Measurements from ENCODE around the gene THEM4.
"Not testable (repeated sequence)": the region's sequence is repeated elsewhere in the genome, so short reads cannot be mapped to it uniquely, and the experiment has no call there.

Gene THEM4

DNA sequence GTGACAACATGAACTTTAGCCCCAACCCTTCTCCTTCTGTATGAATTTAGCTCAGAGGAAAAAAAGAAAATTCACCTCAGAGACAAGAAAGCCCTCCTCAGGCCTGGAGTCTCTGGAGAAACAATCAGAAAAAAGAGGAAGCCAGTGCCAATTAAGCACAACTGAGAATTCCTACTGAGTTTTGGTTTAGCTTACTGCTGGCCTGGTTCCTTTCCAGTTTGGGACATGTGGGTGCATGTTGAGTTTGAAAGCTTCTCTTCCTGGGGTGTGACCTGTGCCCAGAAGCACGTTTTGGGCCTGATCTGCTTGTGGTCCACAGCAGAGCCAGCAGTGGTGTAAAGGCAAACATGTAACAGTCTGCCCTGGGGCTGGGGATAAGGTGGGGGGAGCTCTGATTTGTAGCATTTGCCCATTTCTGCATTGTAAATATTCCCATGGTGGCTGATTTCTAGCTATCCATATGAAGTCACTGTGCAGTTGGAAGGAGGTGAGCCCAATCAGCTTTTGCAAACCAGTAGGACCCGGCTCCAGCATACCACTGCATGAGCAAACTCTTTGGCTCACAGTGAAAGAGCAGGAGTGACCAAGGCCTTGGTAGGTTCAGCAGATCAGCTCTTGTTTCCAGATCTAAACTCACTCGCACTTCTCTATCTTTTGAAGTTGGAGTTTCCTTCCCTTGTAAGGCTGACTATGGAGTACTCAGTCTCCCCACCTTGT, 51.1 kb downstream of the THEM4 start:
- no peak for FAIRE-seq

DNA sequence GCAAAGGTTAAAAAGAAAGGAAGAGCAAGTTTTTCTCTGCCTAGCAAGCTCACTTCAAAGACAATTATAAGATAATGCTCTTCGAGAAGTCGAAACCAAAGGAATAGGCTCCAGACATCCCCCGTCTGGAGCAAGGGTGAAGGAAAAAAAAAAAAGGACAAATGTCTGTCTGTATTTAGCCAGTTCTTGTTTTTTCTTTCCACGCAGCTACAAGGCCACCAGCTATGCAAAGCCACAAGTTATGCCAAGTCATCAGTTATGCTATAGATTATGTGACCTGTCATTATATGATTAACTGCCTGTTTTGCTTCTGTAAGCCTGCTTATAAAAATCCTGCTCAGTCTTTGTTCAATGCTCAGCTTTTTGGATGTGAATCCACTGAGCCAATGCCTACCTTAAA, 53.4 kb downstream of the THEM4 start:
- no peak for FAIRE-seq

DNA sequence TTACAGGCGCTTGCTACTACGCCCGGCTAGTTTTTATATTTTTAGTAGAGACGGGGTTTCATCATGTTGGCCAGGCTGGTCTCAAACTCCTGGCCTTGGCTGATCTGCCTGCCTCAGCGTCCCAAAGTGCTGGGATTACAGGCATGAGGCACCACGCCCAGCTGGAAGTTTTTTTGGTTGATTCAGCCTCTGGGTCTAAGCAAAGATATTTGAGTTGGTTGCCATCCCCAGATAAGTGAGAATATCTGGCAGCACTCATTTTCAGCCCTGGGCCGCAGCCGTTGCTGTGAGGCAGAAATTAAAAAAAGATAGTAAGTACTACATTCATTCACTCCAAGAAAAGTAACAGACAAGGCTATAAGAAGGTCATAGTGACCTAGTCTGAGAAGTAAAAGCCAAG, 53.8 kb downstream of the THEM4 start:
- not testable (repeated sequence) for FAIRE-seq

GRCh38 chr1:151854658-151855057, 54.7 kb downstream of the THEM4 start:
- FAIRE-seq: no peak

- FAIRE-seq: no peak
Measured at GRCh38 chr1:151853411-151853943, 55.8 kb downstream of the THEM4 start, which contains the start of gene THEM5. Gene THEM5, minus strand, starts transcription at chr1:151853712. Its CDS starts 147 bp downstream, at chr1:151853565.

GRCh38 chr1:151852733-151853132, 56.6 kb downstream of the THEM4 start:
- FAIRE-seq: no peak

- no peak for FAIRE-seq
Measured at GRCh38 chr1:151851886-151852285, 57.4 kb downstream of the THEM4 start.

- FAIRE-seq: no peak
Measured at GRCh38 chr1:151849871-151850270, 59.4 kb downstream of the THEM4 start.

- FAIRE-seq: no peak
Measured at GRCh38 chr1:151849126-151849525, 60.2 kb downstream of the THEM4 start.

DNA sequence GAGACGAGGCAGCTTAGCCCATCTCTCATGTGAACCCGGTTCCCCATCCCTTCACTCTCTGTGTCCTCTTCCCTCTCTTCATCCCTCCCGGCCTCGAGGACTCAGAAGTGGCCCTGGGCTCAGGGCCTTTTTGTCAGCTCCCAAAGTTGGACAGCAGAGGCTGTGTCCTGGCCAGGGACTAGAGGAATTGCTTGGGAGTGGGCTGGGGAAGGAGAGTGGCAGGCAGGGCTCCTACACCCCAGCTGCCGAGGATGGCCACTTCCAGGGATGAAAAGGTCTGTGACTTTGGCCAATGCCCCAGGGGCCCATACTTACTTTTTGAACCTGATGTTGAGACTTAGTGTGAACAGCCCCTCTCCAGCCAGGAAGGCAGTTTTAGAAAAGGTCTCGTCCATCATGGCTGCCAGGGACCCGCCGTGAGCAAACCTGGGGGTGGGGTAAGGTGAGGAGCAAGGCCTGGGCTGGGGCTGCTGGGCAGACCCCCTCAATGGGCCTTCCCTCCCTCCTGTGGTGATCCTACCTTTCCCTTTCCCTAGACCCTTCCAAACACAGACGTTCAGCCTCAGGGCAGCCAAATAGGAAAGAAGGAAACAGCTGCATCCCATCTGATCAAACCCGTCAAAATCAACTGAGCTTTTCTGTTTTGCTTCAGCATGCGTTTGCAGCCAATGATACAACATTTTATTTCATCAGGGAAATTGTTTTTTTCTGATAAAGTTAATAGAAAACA, 61.3 kb downstream of the THEM4 start:
- FAIRE-seq: no peak

DNA sequence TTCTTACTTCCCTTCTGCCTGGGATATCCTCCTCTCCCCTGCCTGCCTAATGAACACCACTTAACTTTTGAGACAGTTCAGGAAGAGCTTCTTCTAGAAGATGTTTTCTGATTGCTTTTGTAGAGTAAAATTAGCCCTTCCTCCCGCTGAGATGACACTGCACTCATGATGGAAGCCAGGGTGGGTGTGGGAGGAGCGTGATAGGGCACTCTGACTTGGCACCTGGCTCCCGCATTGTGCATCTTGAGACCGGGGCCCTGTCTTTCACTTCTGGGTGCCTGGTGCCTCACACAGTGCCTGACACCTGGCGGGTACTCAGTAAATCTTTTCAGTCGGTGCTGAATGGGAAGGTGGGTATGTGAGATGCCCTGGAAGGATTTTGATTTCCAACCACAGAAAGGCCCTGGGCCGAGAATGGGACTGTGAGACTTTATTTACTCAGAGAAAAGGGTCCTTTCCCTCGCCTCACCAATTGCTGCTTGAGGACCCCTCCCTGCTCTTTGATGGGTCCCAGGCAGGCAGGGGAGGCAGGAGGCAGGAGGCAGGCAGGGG, 62.5 kb downstream of the THEM4 start:
- FAIRE-seq: no peak

GRCh38 chr1:151846062-151846568, 63.2 kb downstream of the THEM4 start:
- FAIRE-seq: no peak

- FAIRE-seq: no peak
Measured at GRCh38 chr1:151843398-151843797, 65.9 kb downstream of the THEM4 start.

GRCh38 chr1:151841141-151841540, 68.2 kb downstream of the THEM4 start:
- FAIRE-seq: no peak

DNA sequence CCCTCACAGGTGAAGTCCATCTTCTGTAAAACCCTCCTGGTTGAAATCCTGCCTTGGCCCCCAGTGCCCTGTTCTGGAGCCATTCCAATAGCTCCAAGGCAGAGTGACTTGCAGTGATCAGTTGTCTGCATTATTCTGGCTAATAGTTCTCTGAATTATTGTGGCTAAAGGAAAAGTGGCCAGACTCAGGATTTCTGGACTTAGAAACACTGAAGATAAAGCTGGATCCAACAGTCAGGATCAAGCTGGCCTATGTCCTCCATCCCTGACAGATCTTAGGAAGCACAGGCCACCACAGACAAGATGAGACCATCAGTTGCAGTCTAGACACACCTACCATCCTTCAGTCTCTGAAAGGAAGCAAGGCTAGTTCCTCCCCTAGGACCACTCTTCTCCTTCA, 68.9 kb downstream of the THEM4 start:
- no peak for FAIRE-seq

- no peak for FAIRE-seq
Measured at GRCh38 chr1:151839457-151840403, 69.6 kb downstream of the THEM4 start, which contains the start of gene C2CD4D. Gene C2CD4D, minus strand, starts transcription at chr1:151839820. Its CDS starts 831 bp downstream, at chr1:151838989.

GRCh38 chr1:151839082-151839412, 70.3 kb downstream of the THEM4 start:
- FAIRE-seq: no peak

- no peak for FAIRE-seq
Measured at GRCh38 chr1:151838222-151839081, 70.9 kb downstream of the THEM4 start.

DNA sequence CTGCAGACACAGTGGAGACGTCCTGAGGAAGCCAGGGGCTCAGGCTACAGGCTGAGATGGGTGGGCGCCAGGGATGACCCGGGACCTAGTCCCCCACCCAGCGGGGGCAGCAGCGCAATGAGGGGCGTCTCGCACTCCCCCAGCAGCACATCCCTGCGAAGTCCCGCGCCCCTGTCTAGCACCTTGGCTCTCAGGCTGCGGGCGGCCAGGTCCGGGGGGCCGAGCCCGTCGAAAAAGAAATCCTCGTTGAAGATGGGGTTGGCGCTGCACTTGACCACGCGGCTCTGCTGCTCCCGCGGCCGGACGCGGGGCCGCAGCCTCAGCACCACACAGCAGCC, 71.5 kb downstream of the THEM4 start:
- FAIRE-seq: no peak

DNA sequence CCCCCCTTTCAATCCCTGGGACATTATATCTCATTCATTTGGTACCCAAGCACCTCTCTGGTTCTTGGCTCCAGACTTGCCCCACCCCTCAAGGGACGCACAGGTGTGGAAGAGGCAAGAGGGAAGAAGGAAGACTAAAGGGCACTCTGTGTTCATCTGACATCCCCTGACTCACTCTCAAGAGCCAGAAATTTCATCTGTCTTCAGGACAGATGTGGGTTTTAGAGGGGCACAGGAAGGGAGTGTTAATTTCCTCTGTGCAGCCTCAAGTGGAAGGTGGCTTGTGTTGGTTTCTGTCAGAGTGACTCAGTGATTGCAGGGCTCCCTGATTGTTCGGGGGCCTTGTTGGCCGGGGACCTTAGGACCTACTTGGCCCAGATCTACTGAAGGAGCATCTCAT, 72.1 kb downstream of the THEM4 start:
- FAIRE-seq: no peak

GRCh38 chr1:151835596-151835995, 73.7 kb downstream of the THEM4 start:
- no peak for FAIRE-seq

DNA sequence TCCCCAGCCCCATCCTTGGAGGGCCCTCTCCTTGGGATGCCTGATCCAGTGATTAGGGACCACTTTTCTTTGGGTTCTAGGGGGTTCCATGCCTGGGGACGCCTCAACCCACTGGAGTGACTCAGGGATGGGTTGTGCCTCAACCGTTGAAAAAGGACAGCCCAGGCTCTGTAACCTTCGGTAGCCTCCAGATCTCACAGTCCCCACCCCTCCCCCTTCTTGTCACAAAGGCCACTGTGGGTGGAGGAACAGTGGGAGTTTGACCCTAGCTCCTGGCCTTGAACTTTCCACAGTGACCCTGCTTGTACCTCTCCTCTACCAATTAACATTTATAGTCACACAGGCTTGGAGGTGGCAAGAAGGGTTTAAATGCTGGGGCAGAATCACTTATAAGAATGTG, 75.1 kb downstream of the THEM4 start:
- FAIRE-seq: no peak

Data from TTC549 (cell line).